GM23338 (cell line): ENCODE results near the gene MAPK1.

ENCODE experiments used
- CREB1 ChIP-seq: fragments of 250-450 bp; sonication (Bioruptor Pico); IDR thresholded peaks from 2 replicates; pipeline ENCODE4 v1.5.0; 2020; ENCODE audit warnings: low read depth, mild to moderate bottlenecking, moderate library complexity
- EZH2 ChIP-seq: fragments of 200-600 bp; sonication (generic); IDR thresholded peaks from one replicate; pipeline ENCODE4 v1.8.0; 2017; ENCODE audit warnings: antibody characterized with exemption, mild to moderate bottlenecking, low read depth; ENCODE audit not compliant: unreplicated experiment
- EZH2phosphoT487 ChIP-seq: fragments of 200-600 bp; sonication (generic); IDR thresholded peaks from one replicate; pipeline ENCODE4 v1.8.1; 2018; ENCODE audit warnings: antibody characterized with exemption; ENCODE audit not compliant: unreplicated experiment
- JUNB ChIP-seq: IDR thresholded peaks from one replicate; pipeline ENCODE4 v1.6.1; 2016; ENCODE audit warnings: antibody characterized with exemption; ENCODE audit not compliant: unreplicated experiment
- POLR2AphosphoS5 ChIP-seq: IDR thresholded peaks from 2 replicates; pipeline ENCODE4 v1.6.1; 2016; ENCODE audit warnings: antibody characterized with exemption, low read depth
- STAT1 ChIP-seq: IDR thresholded peaks from one replicate; pipeline ENCODE4 v1.6.1; 2016; ENCODE audit warnings: antibody characterized with exemption; ENCODE audit not compliant: unreplicated experiment
- ZNF114 ChIP-seq: fragments of 250-450 bp; sonication (Bioruptor Pico); IDR thresholded peaks from 2 replicates; pipeline ENCODE4 v1.5.0; 2020; ENCODE audit warnings: mild to moderate bottlenecking, moderate library complexity
- ZNF331 ChIP-seq: fragments of 250-450 bp; sonication (Bioruptor Pico); IDR thresholded peaks from 2 replicates; pipeline ENCODE4 v1.5.0; 2020; ENCODE audit warnings: low read depth, mild to moderate bottlenecking, moderate library complexity
- TF ChIP-seq, protein P1 (sequence below), 2 experiments: fragments of 200-600 bp in 1 of 2; sonication (generic) in 1 of 2; conservative IDR thresholded peaks; 2 replicates each; pipeline versions ENCODE4 v1.5.1 to v1.6.1; 2016 to 2017; ENCODE audit warnings: antibody characterized with exemption in 2 of 2, low read depth in 2 of 2, mild to moderate bottlenecking in 2 of 2, moderate library complexity in 1 of 2
- TF ChIP-seq, protein P2 (sequence below): IDR thresholded peaks from one replicate; pipeline ENCODE4 v1.6.1; 2018; ENCODE audit warnings: antibody characterized with exemption; ENCODE audit not compliant: unreplicated experiment
- TF ChIP-seq, protein P3 (sequence below): IDR thresholded peaks from 2 replicates; pipeline ENCODE4 v1.6.1; 2016; ENCODE audit warnings: antibody characterized with exemption

DNA sequence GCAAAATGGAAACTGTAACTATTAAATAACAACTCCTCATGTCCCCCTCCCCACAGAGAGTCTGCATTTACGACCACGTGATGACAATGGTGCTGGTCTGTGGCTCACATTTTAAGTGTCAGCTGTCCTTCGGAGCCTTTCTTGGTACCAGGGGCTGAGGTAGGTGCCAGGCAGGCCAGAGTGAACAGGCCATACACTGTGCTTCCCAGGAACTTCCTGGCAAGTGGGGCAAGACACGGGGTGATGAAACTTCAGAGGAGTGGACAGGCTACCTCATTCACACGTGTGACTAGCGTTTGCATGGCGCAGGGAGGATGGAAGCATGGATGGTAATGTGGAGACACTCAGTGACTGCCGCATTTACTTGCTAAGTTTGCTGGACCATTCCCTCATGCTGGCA, 121.5 kb downstream of the MAPK1 start:
- TF ChIP-seq ZNF331 = no peak
- TF ChIP-seq, protein P1, sequence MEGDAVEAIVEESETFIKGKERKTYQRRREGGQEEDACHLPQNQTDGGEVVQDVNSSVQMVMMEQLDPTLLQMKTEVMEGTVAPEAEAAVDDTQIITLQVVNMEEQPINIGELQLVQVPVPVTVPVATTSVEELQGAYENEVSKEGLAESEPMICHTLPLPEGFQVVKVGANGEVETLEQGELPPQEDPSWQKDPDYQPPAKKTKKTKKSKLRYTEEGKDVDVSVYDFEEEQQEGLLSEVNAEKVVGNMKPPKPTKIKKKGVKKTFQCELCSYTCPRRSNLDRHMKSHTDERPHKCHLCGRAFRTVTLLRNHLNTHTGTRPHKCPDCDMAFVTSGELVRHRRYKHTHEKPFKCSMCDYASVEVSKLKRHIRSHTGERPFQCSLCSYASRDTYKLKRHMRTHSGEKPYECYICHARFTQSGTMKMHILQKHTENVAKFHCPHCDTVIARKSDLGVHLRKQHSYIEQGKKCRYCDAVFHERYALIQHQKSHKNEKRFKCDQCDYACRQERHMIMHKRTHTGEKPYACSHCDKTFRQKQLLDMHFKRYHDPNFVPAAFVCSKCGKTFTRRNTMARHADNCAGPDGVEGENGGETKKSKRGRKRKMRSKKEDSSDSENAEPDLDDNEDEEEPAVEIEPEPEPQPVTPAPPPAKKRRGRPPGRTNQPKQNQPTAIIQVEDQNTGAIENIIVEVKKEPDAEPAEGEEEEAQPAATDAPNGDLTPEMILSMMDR (conservative IDR thresholded peaks at IDR 0.05; ENCODE audit: low read depth in 2 of 2) = no peak
- no peak for TF ChIP-seq STAT1
- TF ChIP-seq POLR2AphosphoS5 = no peak
- no peak for TF ChIP-seq EZH2phosphoT487
- TF ChIP-seq EZH2 = no peak
- no peak for TF ChIP-seq JUNB
- TF ChIP-seq, protein P2, sequence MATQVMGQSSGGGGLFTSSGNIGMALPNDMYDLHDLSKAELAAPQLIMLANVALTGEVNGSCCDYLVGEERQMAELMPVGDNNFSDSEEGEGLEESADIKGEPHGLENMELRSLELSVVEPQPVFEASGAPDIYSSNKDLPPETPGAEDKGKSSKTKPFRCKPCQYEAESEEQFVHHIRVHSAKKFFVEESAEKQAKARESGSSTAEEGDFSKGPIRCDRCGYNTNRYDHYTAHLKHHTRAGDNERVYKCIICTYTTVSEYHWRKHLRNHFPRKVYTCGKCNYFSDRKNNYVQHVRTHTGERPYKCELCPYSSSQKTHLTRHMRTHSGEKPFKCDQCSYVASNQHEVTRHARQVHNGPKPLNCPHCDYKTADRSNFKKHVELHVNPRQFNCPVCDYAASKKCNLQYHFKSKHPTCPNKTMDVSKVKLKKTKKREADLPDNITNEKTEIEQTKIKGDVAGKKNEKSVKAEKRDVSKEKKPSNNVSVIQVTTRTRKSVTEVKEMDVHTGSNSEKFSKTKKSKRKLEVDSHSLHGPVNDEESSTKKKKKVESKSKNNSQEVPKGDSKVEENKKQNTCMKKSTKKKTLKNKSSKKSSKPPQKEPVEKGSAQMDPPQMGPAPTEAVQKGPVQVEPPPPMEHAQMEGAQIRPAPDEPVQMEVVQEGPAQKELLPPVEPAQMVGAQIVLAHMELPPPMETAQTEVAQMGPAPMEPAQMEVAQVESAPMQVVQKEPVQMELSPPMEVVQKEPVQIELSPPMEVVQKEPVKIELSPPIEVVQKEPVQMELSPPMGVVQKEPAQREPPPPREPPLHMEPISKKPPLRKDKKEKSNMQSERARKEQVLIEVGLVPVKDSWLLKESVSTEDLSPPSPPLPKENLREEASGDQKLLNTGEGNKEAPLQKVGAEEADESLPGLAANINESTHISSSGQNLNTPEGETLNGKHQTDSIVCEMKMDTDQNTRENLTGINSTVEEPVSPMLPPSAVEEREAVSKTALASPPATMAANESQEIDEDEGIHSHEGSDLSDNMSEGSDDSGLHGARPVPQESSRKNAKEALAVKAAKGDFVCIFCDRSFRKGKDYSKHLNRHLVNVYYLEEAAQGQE = no peak
- TF ChIP-seq, protein P3, sequence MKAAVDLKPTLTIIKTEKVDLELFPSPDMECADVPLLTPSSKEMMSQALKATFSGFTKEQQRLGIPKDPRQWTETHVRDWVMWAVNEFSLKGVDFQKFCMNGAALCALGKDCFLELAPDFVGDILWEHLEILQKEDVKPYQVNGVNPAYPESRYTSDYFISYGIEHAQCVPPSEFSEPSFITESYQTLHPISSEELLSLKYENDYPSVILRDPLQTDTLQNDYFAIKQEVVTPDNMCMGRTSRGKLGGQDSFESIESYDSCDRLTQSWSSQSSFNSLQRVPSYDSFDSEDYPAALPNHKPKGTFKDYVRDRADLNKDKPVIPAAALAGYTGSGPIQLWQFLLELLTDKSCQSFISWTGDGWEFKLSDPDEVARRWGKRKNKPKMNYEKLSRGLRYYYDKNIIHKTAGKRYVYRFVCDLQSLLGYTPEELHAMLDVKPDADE = no peak
- no peak for TF ChIP-seq ZNF114 (CRISPR knock-in tag)
- TF ChIP-seq CREB1 (CRISPR knock-in tag) = no peak
